ENCODE results near the gene LRRC8D.

LRRC8D gene

GRCh38 chr1:89938171-89939055, 117.6 kb downstream of the LRRC8D start:
- no peak overlapping the region for H3K9ac ChIP-seq (ENCODE audit: low read length)
- peak overlapping the region; percentile 50 for H4K8ac ChIP-seq (ENCODE audit: low read length)
- H3K27ac ChIP-seq (ENCODE audit: low read length, poor library complexity, severe bottlenecking) = peak overlapping the region; percentile 51
- H3K18ac ChIP-seq (ENCODE audit: low read depth in 1 of 2, low read length in 2 of 2) = no peak overlapping the region
- no peaks in the 10 kb centered on the region for H3K27me3 ChIP-seq (ENCODE audit: control insufficient read depth in 1 of 2, insufficient read depth in 1 of 2, low read length in 2 of 2)
- peak overlapping the region in 1 of 2 experiments; percentile 11 for H2BK12ac ChIP-seq (ENCODE audit: low read length in 2 of 2)
- peaks cover 0 to 10% of the 10 kb centered on the region in 2 experiments for H3K36me3 ChIP-seq (ENCODE audit: control insufficient read depth in 1 of 2, insufficient read depth in 2 of 2, low read depth in 1 of 2, low read length in 2 of 2)
- no peak overlapping the region for H4K91ac ChIP-seq (ENCODE audit: low read length)
- no peak overlapping the region for H3K4me3 ChIP-seq (ENCODE audit: insufficient read depth in 1 of 2, low read depth in 1 of 2, low read length in 2 of 2)
- H3K4me2 ChIP-seq (ENCODE audit: low read length, poor library complexity, severe bottlenecking) = no peak overlapping the region
- no peak overlapping the region for H3K14ac ChIP-seq (ENCODE audit: low read length in 2 of 2)
- 73% methylated on average over 7 of the region's 7 CpGs for WGBS
- H2AFZ ChIP-seq (ENCODE audit: low read depth, low read length) = no peak overlapping the region
- H2BK5ac ChIP-seq (ENCODE audit: low read depth, low read length, poor library complexity, severe bottlenecking) = no peak overlapping the region
- H3K23ac ChIP-seq (ENCODE audit: low read length in 2 of 2) = no peak overlapping the region
- H3K4me1 ChIP-seq (ENCODE audit: control insufficient read depth, insufficient read depth, low read depth, low read length) = peaks cover 3% of the 10 kb centered on the region
- no peaks in the 10 kb centered on the region for H3K9me3 ChIP-seq (ENCODE audit: control insufficient read depth, low read length)
- H3K4ac ChIP-seq (ENCODE audit: low read depth in 1 of 2, low read length in 2 of 2) = no peak overlapping the region
- no peak overlapping the region for H2BK120ac ChIP-seq (ENCODE audit: low read depth, low read length)
- H3K79me1 ChIP-seq (replicated peaks; ENCODE audit: low read length, poor library complexity, severe bottlenecking) = peaks cover 3% of the 10 kb centered on the region
- no peak overlapping the region for H2AK5ac ChIP-seq (ENCODE audit: low read length, severe bottlenecking)
- peak; percentile 53 for DNase-seq
- H2BK15ac ChIP-seq (ENCODE audit: low read depth, poor library complexity, severe bottlenecking) = no peak overlapping the region

- Histone ChIP-seq H3K4me1 (ENCODE audit: control insufficient read depth, insufficient read depth, low read depth, low read length) (peaks cover 4% of the 10 kb centered on the region), H3K27me3 (ENCODE audit: control insufficient read depth in 1 of 2, insufficient read depth in 1 of 2, low read length in 2 of 2) (no peaks in the 10 kb centered on the region), H2AFZ (ENCODE audit: low read depth, low read length) (no peak overlapping the region), H4K8ac (ENCODE audit: low read length) (no peak overlapping the region), H3K36me3 (ENCODE audit: control insufficient read depth in 1 of 2, insufficient read depth in 2 of 2, low read depth in 1 of 2, low read length in 2 of 2) (peaks cover 0 to 3% of the 10 kb centered on the region in 2 experiments), H3K18ac (ENCODE audit: low read depth in 1 of 2, low read length in 2 of 2) (no peak overlapping the region), H2BK15ac (ENCODE audit: low read depth, poor library complexity, severe bottlenecking) (no peak overlapping the region), H2BK120ac (ENCODE audit: low read depth, low read length) (no peak overlapping the region), H3K9me3 (ENCODE audit: control insufficient read depth, low read length) (no peaks in the 10 kb centered on the region), H2BK12ac (ENCODE audit: low read length in 2 of 2) (peak overlapping the region; percentile 33 to 44), H3K23ac (ENCODE audit: low read length in 2 of 2) (no peak overlapping the region), H3K4me3 (ENCODE audit: insufficient read depth in 1 of 2, low read depth in 1 of 2, low read length in 2 of 2) (no peak overlapping the region), H3K14ac (ENCODE audit: low read length in 2 of 2) (no peak overlapping the region), H2BK5ac (ENCODE audit: low read depth, low read length, poor library complexity, severe bottlenecking) (no peak overlapping the region), H3K4me2 (ENCODE audit: low read length, poor library complexity, severe bottlenecking) (no peak overlapping the region), H3K27ac (ENCODE audit: low read length, poor library complexity, severe bottlenecking) (no peak overlapping the region), H3K4ac (ENCODE audit: low read depth in 1 of 2, low read length in 2 of 2) (no peak overlapping the region), H3K79me1 (replicated peaks; ENCODE audit: low read length, poor library complexity, severe bottlenecking) (peaks cover 2% of the 10 kb centered on the region), H3K9ac (ENCODE audit: low read length) (no peak overlapping the region), H4K91ac (ENCODE audit: low read length) (peak overlapping the region; percentile 14), H2AK5ac (ENCODE audit: low read length, severe bottlenecking) (peak overlapping the region; percentile 76)
- DNase-seq = no peak
- WGBS = 91% methylated on average over 7 of the region's 7 CpGs
Observed at GRCh38 chr1:89939059-89939570, 118.3 kb downstream of the LRRC8D start.

GRCh38 chr1:89939693-89940438, 119.0 kb downstream of the LRRC8D start:
- no peak overlapping the region for H3K18ac ChIP-seq (ENCODE audit: low read depth in 1 of 2, low read length in 2 of 2)
- 95% methylated on average over 9 of the region's 9 CpGs for WGBS
- H3K9ac ChIP-seq (ENCODE audit: low read length) = no peak overlapping the region
- H3K23ac ChIP-seq (ENCODE audit: low read length in 2 of 2) = no peak overlapping the region
- H3K9me3 ChIP-seq (ENCODE audit: control insufficient read depth, low read length) = no peaks in the 10 kb centered on the region
- H3K4me3 ChIP-seq (ENCODE audit: insufficient read depth in 1 of 2, low read depth in 1 of 2, low read length in 2 of 2) = no peak overlapping the region
- H2BK120ac ChIP-seq (ENCODE audit: low read depth, low read length) = no peak overlapping the region
- DNase-seq = no peak
- no peak overlapping the region for H4K8ac ChIP-seq (ENCODE audit: low read length)
- H2BK12ac ChIP-seq (ENCODE audit: low read length in 2 of 2) = peak overlapping the region in 1 of 2 experiments; percentile 64
- H3K27ac ChIP-seq (ENCODE audit: low read length, poor library complexity, severe bottlenecking) = no peak overlapping the region
- no peaks in the 10 kb centered on the region for H3K79me1 ChIP-seq (replicated peaks; ENCODE audit: low read length, poor library complexity, severe bottlenecking)
- H3K36me3 ChIP-seq (ENCODE audit: control insufficient read depth in 1 of 2, insufficient read depth in 2 of 2, low read depth in 1 of 2, low read length in 2 of 2) = no peaks in the 10 kb centered on the region
- H4K91ac ChIP-seq (ENCODE audit: low read length) = no peak overlapping the region
- H2BK5ac ChIP-seq (ENCODE audit: low read depth, low read length, poor library complexity, severe bottlenecking) = no peak overlapping the region
- no peak overlapping the region for H3K4ac ChIP-seq (ENCODE audit: low read depth in 1 of 2, low read length in 2 of 2)
- no peak overlapping the region for H3K14ac ChIP-seq (ENCODE audit: low read length in 2 of 2)
- H2AFZ ChIP-seq (ENCODE audit: low read depth, low read length) = no peak overlapping the region
- H3K27me3 ChIP-seq (ENCODE audit: control insufficient read depth in 1 of 2, insufficient read depth in 1 of 2, low read length in 2 of 2) = no peaks in the 10 kb centered on the region
- no peak overlapping the region for H2BK15ac ChIP-seq (ENCODE audit: low read depth, poor library complexity, severe bottlenecking)
- H2AK5ac ChIP-seq (ENCODE audit: low read length, severe bottlenecking) = no peak overlapping the region
- no peak overlapping the region for H3K4me2 ChIP-seq (ENCODE audit: low read length, poor library complexity, severe bottlenecking)
- H3K4me1 ChIP-seq (ENCODE audit: control insufficient read depth, insufficient read depth, low read depth, low read length) = peaks cover 4% of the 10 kb centered on the region
